Ectodermal cell (in vitro differentiated cells): ENCODE measurements around the gene SLC3A2.

Experiments
- H3K27ac ChIP-seq: 2 replicates; pipeline ENCODE4 v1.7.0; 2013; ENCODE audit warnings: mild to moderate bottlenecking, low read depth, low read length; ENCODE audit not compliant: insufficient read depth, poor library complexity, severe bottlenecking
- H3K27me3 ChIP-seq: 2 replicates; pipeline ENCODE4 v1.7.0; 2013; ENCODE audit warnings: mild to moderate bottlenecking, low read length; ENCODE audit not compliant: insufficient read depth, control insufficient read depth, poor library complexity, severe bottlenecking
- H3K36me3 ChIP-seq: one replicate; pipeline ENCODE4 v1.7.0; 2013; ENCODE audit warnings: low read length; ENCODE audit not compliant: control insufficient read depth, insufficient read depth
- H3K4me1 ChIP-seq: one replicate; pipeline ENCODE4 v1.7.0; 2013; ENCODE audit warnings: low read length; ENCODE audit not compliant: control insufficient read depth, insufficient read depth
- H3K4me3 ChIP-seq: 2 replicates; pipeline ENCODE4 v1.7.0; 2013; ENCODE audit warnings: low read depth, low read length, control low read depth; ENCODE audit not compliant: insufficient read depth
- H3K9me3 ChIP-seq: 2 replicates; pipeline ENCODE4 v1.7.0; 2013; ENCODE audit warnings: mild to moderate bottlenecking, low read length, moderate library complexity; ENCODE audit not compliant: control insufficient read depth
- WGBS, 2 experiments: methylation state at CpG; one replicate each; pipeline ENCODE4 v1.1.7; 2013; ENCODE audit warnings: missing lambda C conversion rate in 2 of 2; 5-methylcytosine and 5-hydroxymethylcytosine counted together

The SLC3A2 gene

DNA sequence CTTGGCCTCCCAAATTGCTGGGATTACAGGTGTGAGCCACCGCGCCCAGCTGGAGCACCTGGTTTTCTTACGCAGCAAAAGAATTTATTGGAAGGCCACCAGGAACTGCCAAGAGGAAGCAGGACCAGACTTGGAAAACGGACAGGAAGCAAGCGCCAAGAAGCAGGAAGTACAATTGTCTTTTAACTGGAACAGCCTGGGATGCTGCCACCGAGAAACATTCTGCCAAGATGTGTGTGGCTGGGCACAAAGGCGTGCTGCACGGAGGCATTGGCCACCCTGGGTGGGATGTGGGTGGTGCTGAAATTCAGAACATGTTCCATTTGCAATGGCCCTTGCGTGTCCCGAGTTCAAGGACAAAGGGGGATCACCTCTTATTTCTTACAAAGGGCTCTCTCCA, 15.4 kb downstream of the SLC3A2 start:
- H3K27ac ChIP-seq: no peak overlapping the region
- no peaks in the 10 kb centered on the region for H3K9me3 ChIP-seq
- no peaks in the 10 kb centered on the region for H3K27me3 ChIP-seq
- H3K4me1 ChIP-seq: no peaks in the 10 kb centered on the region
- no peak overlapping the region for H3K4me3 ChIP-seq
- no peaks in the 10 kb centered on the region for H3K36me3 ChIP-seq
- WGBS, 2 experiments: 88 to 90% methylated on average over 10 of the region's 10 CpGs

DNA sequence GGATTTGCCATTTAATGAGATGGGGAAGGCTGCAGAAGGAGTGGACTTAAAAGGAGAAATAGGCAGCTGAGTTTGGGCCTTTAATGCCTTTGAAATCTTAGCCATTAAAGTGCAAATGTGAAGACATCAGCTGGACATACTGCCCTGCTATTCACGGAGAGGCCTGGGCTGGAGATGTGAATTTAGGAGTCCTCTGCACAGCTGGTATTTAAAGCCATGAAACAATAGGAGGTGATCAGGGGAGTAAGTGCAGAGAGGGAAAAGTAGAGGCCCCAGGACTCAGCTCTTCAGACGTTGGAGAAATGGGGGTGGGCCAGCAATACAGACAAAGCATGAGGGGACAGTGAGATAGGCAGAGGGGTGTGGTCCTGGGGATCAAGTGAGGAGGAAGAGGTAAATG, 16.6 kb downstream of the SLC3A2 start:
- Histone ChIP-seq H3K36me3 (no peaks in the 10 kb centered on the region), H3K4me1 (no peaks in the 10 kb centered on the region), H3K9me3 (no peaks in the 10 kb centered on the region), H3K4me3 (no peak overlapping the region), H3K27me3 (no peaks in the 10 kb centered on the region), H3K27ac (no peak overlapping the region)
- WGBS, 2 experiments: 9 to 10% methylated on average over 2 of the region's 2 CpGs

DNA sequence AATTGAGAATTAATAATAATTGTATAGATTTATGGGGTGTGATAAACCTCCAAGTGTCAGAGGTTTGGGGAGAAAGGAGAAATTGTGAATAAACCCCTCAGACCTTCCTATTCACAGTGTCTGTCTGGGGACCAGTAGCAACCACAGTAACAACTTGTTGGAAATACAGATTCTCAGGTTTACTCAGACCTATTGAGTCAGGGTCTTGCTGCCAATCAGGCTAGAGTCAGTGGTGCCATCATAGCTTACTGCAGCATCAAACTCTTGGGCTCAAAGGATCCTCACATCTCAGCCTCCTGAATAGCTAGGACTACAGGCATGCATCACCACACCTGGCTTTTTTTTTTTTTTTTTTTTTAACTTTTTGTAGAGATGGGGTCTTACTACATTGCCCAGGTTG, 17.3 kb downstream of the SLC3A2 start:
- Histone ChIP-seq H3K4me1 (no peaks in the 10 kb centered on the region), H3K27me3 (no peaks in the 10 kb centered on the region), H3K9me3 (no peaks in the 10 kb centered on the region), H3K36me3 (no peaks in the 10 kb centered on the region), H3K27ac (no peak overlapping the region), H3K4me3 (no peak overlapping the region)

DNA sequence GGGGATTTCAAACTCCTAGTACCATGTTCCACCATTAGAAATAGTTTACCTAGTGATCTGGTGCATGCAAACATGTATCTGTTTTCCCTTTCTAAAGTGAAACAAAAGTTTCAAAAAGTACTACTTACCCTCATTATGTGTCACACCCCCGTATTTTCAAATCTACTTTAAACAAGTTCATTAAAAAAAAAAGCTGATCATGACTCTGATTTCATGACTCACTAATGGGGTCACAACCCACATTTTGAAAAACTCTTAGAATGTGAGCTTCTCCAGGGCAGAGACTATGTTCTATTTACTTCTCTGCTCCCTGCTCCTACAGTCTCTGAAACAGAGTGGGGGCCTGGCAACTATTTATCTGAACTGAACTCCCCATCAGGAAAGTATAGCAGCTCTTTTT, 22.2 kb downstream of the SLC3A2 start:
- no peaks in the 10 kb centered on the region for H3K9me3 ChIP-seq
- no peaks in the 10 kb centered on the region for H3K4me1 ChIP-seq
- no peaks in the 10 kb centered on the region for H3K36me3 ChIP-seq
- H3K27ac ChIP-seq: no peak overlapping the region
- H3K4me3 ChIP-seq: no peak overlapping the region
- WGBS, 2 experiments: 92% methylated on average over 1 of the region's 1 CpG
- H3K27me3 ChIP-seq: no peaks in the 10 kb centered on the region

DNA sequence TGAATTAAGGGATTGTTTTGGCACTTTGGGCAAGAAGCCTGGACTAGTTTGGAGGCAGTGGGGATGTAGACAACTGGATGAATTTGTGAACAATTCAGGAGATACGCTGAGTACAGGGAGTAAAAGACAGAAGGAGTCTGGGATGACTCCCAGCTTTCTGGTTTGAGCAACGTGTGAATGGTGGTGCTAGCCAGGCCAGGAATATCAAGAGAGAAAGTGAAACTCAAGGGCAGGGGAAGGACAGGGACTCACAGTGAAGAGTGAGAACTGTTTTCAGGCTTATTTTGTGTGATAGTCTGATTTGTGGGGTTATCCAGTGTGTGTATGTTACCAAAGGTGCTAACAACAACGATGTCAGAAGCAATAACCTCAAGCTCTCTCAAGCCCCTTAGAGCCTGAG, 24.6 kb downstream of the SLC3A2 start:
- no peak overlapping the region for H3K4me3 ChIP-seq
- WGBS, 2 experiments: 77 to 86% methylated on average over 3 of the region's 3 CpGs
- H3K36me3 ChIP-seq: no peaks in the 10 kb centered on the region
- no peak overlapping the region for H3K27ac ChIP-seq
- H3K27me3 ChIP-seq: no peaks in the 10 kb centered on the region
- no peaks in the 10 kb centered on the region for H3K4me1 ChIP-seq
- H3K9me3 ChIP-seq: no peaks in the 10 kb centered on the region

DNA sequence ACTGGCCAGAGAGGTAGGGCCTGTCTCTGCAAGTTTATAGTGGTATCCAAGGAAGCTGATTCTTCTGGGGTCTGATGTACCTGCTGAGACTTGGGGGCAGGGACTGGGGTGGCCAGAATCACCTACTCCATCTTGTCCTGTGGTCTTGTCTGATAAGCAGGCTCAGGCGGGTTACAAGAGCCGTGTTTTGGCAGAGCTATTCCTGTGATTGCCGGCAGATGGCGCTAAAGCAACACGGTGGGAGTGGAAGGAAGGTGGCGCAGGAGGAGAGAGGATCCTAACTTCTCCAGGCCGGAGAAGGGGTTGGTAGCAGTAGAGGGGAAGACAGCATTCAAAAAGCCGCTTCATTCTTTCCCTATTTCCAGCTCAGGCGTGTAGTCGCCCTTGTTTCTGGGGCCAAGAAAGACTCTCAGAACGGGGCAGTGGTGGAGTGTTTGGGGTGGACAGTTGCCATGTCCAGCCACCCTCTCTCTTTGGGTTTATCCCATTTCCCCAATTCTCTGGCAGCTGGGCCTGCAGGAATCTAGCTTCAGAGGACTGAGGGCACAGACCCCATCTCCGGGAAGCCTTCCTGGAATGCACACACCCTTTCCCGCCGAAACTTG, 25.3 kb downstream of the SLC3A2 start:
- H3K27me3 ChIP-seq: no peaks in the 10 kb centered on the region
- no peaks in the 10 kb centered on the region for H3K4me1 ChIP-seq
- H3K36me3 ChIP-seq: no peaks in the 10 kb centered on the region
- H3K9me3 ChIP-seq: no peaks in the 10 kb centered on the region
- no peak overlapping the region for H3K27ac ChIP-seq
- WGBS, 2 experiments: 20 to 23% methylated on average over 14 of the region's 14 CpGs
- no peak overlapping the region for H3K4me3 ChIP-seq

DNA sequence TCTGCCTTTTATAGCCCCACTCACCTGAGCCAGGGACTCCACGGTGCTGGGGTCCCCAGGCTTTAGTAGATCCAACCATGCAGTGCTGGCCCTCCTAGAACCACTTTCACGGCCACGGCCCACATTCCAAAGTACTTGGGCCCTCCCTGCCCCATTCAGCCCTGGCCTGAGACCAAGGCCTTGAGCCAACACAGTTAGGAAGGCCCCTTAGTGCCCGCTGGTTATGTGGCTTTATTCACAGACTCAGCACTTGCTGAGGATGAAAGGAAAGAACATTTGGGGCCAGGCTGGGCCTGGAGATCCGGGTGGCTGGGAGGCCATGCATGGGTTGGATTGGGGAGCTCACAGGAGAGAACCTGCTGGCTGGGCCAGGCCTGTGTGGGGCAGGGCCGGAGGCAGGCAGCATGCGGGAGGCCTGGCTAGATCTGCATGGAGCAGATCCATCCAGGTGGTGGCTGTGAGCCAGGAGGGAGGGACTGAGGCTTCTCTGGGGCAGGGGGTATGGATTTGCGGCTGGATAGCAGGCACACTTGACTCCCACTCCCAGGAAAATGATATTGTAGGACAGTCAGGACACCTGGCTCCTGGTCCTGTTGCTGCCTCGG, 27.9 kb downstream of the SLC3A2 start:
- no peaks in the 10 kb centered on the region for H3K4me1 ChIP-seq
- 90 to 93% methylated on average over 9 of the region's 9 CpGs for whole genome bisulfite sequencing, 2 experiments
- no peaks in the 10 kb centered on the region for H3K27me3 ChIP-seq
- H3K9me3 ChIP-seq: no peaks in the 10 kb centered on the region
- H3K36me3 ChIP-seq: no peaks in the 10 kb centered on the region
- no peak overlapping the region for H3K27ac ChIP-seq
- H3K4me3 ChIP-seq: no peak overlapping the region

DNA sequence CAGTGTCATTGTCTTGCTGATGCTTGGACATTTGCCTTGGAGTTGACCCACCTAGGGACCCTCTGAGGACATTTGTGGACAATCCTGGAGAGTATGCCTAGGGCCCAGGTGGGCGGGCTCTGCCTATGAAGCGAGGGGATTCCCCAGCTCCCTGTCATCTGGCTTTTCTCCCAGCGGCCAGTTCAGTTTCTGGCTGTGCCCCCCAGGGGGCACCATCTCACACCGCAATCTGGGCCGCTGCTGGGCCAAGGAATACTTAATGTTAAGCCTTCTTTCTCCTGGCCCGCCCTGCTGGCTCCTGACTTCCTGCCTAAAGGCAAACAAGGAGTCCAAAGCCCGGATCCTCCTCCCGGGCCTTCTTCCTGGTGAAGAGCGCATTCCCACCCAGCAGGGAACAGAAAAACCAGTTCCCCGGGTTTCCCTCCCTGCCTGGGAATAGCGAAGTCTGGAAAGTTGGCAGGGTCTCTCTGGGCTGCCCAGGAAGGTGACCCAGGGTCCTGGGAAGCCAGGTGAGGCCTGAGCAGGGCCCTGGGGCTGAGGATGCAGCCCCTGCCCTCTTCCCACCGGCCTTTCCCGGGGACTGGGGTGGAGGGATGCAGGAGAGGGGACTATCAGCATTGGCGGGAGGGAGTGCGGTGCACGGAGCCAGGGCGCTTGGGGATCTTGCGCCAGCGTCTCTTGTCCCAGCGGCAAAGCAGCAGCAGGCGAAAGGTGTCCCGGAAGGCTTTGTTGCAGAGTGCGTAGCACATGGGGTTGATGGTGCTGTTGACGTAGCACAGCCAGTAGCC, 28.6 kb downstream of the SLC3A2 start:
- no peak overlapping the region for H3K27ac ChIP-seq
- H3K27me3 ChIP-seq: no peaks in the 10 kb centered on the region
- no peaks in the 10 kb centered on the region for H3K9me3 ChIP-seq
- WGBS, 2 experiments: 51 to 55% methylated on average over 24 of the region's 24 CpGs
- no peak overlapping the region for H3K4me3 ChIP-seq
- H3K4me1 ChIP-seq: no peaks in the 10 kb centered on the region
- no peaks in the 10 kb centered on the region for H3K36me3 ChIP-seq

DNA sequence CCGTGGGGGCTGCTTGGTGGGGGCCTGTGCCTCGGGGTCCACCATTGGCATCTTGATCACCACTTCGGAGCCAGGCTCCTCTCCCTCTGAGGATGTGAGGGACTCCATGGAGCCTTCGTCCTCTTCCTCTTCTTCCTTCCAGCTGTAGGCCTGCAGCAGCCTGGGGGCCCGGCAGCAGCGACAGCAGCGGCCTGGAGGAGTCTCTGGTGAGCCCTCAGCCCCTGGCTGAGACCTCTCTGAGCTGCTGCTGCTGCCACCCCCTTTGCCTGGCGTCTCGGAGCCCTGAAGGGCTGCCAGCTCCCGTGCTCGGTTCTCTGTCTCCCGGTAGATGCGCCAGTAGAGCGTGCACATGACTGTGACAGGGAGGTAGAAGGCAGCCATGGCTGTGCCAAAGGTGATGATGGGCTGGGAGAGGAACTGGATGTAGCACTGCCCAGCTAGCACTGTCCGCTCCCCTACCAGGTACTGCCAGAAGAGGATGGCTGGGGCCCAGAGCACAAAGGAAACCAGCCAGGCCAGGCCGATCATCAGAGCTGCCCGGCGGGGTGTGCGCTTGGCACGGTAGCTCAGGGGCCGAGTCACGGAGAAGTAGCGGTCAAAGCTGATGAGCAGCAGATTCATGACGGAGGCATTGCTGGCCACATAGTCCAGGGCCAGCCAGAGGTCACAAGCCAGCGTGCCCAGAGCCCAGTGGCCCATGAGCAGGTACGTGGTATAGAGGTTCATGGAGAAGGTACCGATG, 29.6 kb downstream of the SLC3A2 start:
- WGBS, 2 experiments: 94 to 95% methylated on average over 27 of the region's 27 CpGs

More for the DNA sequence above, 29.6 kb downstream of the SLC3A2 start:
- no peaks in the 10 kb centered on the region for H3K36me3 ChIP-seq
- no peak overlapping the region for H3K27ac ChIP-seq
- H3K4me1 ChIP-seq: no peaks in the 10 kb centered on the region
- H3K4me3 ChIP-seq: no peak overlapping the region
- H3K9me3 ChIP-seq: no peaks in the 10 kb centered on the region
- H3K27me3 ChIP-seq: no peaks in the 10 kb centered on the region
